CD4-positive, alpha-beta T cell (primary cell): ENCODE results near the gene SLC25A26. TPM values are rescaled to one million over a fixed set of nuclear protein-coding genes. Genes with fewer than 3 reads are reported as not detected.

Experiments
- ATAC-seq: fragments of 200-7000 bp; cut with Tn5 transposase; one replicate; pipeline ENCODE4 v1.10.0; 2022; ENCODE audit warnings: mild to moderate bottlenecking; ENCODE audit not compliant: poor library complexity
- CTCF ChIA-PET: fragments of 350-600 bp; sonication (Branson Sonifier 250); formaldehyde crosslinking; loops from one replicate; lab custom pipeline; 2021; ENCODE audit warnings: antibody characterized with exemption, inconsistent platforms; lab: Charles Lee
- POLR2A ChIA-PET: fragments of 350-600 bp; sonication (Branson Sonifier 250); formaldehyde crosslinking; loops from one replicate; lab custom pipeline; 2021; ENCODE audit warnings: antibody characterized with exemption, inconsistent platforms; lab: Charles Lee
- DNase-seq, 14 experiments: peaks; one replicate each; pipeline ENCODE4 v3.0.0-alpha.2; 2013 to 2020; ENCODE audit warnings: mixed read lengths in 2 of 14
- H3K27ac ChIP-seq, 2 donors: one replicate each; pipeline versions ENCODE4 v1.5.1 to v1.7.0; 2013; ENCODE audit warnings: low read length in 2 of 2, low read depth in 1 of 2, mild to moderate bottlenecking in 1 of 2
- H3K27me3 ChIP-seq, 2 experiments: 1 replicate in 1 of 2; 2 replicates in 1 of 2; pipeline versions ENCODE4 v1.6.1 to v1.7.0; 2013; ENCODE audit warnings: low read length in 2 of 2, control low read depth in 1 of 2, mild to moderate bottlenecking in 1 of 2, moderate library complexity in 1 of 2; ENCODE audit not compliant: insufficient read depth in 2 of 2, control insufficient read depth in 1 of 2
- H3K36me3 ChIP-seq: one replicate; pipeline ENCODE4 v1.6.1; 2013; ENCODE audit warnings: low read length, control low read depth; ENCODE audit not compliant: insufficient read depth
- H3K4me1 ChIP-seq: one replicate; pipeline ENCODE4 v1.6.1; 2013; ENCODE audit warnings: low read length, control low read depth; ENCODE audit not compliant: insufficient read depth
- H3K4me3 ChIP-seq: one replicate; pipeline ENCODE4 v1.5.1; 2013; ENCODE audit warnings: mild to moderate bottlenecking, low read length, moderate library complexity
- H3K9me3 ChIP-seq, 2 experiments: 1 replicate in 1 of 2; 2 replicates in 1 of 2; pipeline versions ENCODE4 v1.6.1 to v1.7.0; 2013; ENCODE audit warnings: low read length in 2 of 2, mild to moderate bottlenecking in 2 of 2, control low read depth in 1 of 2, moderate library complexity in 1 of 2; ENCODE audit not compliant: control insufficient read depth in 1 of 2, insufficient read depth in 1 of 2
- H3K27ac Mint-ChIP-seq: one replicate; pipeline ENCODE4 v1.8.0; 2020; ENCODE audit warnings: mixed read lengths
- H3K27me3 Mint-ChIP-seq: one replicate; pipeline ENCODE4 v1.8.0; 2021; ENCODE audit warnings: mixed read lengths
- H3K36me3 Mint-ChIP-seq: one replicate; pipeline ENCODE4 v1.8.0; 2021; ENCODE audit warnings: low read depth, mixed read lengths
- H3K4me1 Mint-ChIP-seq: one replicate; pipeline ENCODE4 v1.8.0; 2021; ENCODE audit warnings: low read depth, mixed read lengths
- H3K4me3 Mint-ChIP-seq: one replicate; pipeline ENCODE4 v1.8.0; 2020; ENCODE audit warnings: mild to moderate bottlenecking, mixed read lengths
- H3K9me3 Mint-ChIP-seq: one replicate; pipeline ENCODE4 v1.8.0; 2020; ENCODE audit warnings: mixed read lengths
- intact Hi-C, 2 experiments: fragments of 100-400 bp; cut with DNase I in 1 of 2; cut with micrococcal nuclease in 1 of 2; formaldehyde crosslinking; loops; one replicate each; pipeline versions ENCODE4 v1.15.1 to v1.9.0; 2023 to 2025; cut with DNase I, micrococcal nuclease
- total RNA-seq, 174 experiments: library from RNA in 2 of 174; stranded (reverse) in 2 of 174; gene quantifications; one replicate each; pipeline ENCODE4 v1.2.3 and lab custom pipeline; 2021 to 2026
- TF ChIP-seq, protein P1 (sequence below): fragments of 200-600 bp; IDR thresholded peaks from one replicate; pipeline ENCODE4 v1.8.0; 2022; ENCODE audit warnings: antibody characterized with exemption, mild to moderate bottlenecking

The SLC25A26 gene
- total RNA-seq, 2 experiments from 2014 or later, result 26.9 to 30.2 TPM

GRCh38 chr3:66406831-66407610, 186.2 kb downstream of the SLC25A26 start:
- no peak for DNase-seq
- no peak for ATAC-seq
- H3K4me1 Mint-ChIP-seq, result no peaks in the 10 kb centered on the region
- no peaks in the 10 kb centered on the region for H3K27me3 Mint-ChIP-seq
- Histone ChIP-seq H3K9me3 (no peaks in the 10 kb centered on the region), H3K27ac (no peak overlapping the region), H3K27me3 (no peaks in the 10 kb centered on the region), H3K36me3 (peaks cover 89% of the 10 kb centered on the region), H3K4me3 (no peak overlapping the region), H3K4me1 (peaks cover 3% of the 10 kb centered on the region)
- intact Hi-C loops, result loop anchor here (1.0 to 5.0 kb wide), 2 partner anchors 95 to 409 kb away; partner anchors contain the start of gene LRIG1 (in 2 of the 2)
- no peaks in the 10 kb centered on the region for H3K9me3 Mint-ChIP-seq
- TF ChIP-seq, protein P1, sequence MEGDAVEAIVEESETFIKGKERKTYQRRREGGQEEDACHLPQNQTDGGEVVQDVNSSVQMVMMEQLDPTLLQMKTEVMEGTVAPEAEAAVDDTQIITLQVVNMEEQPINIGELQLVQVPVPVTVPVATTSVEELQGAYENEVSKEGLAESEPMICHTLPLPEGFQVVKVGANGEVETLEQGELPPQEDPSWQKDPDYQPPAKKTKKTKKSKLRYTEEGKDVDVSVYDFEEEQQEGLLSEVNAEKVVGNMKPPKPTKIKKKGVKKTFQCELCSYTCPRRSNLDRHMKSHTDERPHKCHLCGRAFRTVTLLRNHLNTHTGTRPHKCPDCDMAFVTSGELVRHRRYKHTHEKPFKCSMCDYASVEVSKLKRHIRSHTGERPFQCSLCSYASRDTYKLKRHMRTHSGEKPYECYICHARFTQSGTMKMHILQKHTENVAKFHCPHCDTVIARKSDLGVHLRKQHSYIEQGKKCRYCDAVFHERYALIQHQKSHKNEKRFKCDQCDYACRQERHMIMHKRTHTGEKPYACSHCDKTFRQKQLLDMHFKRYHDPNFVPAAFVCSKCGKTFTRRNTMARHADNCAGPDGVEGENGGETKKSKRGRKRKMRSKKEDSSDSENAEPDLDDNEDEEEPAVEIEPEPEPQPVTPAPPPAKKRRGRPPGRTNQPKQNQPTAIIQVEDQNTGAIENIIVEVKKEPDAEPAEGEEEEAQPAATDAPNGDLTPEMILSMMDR, result no peak
- ChIA-PET POLR2A (no interaction called here), CTCF (interaction anchor here (1.0 to 1.7 kb wide), 5 partner anchors 21 to 84 kb away, joined by 3 to 6 read pairs (median 4); no protein-coding TSS in a partner anchor)
- no peak overlapping the region for H3K27ac Mint-ChIP-seq
- no peak overlapping the region for H3K4me3 Mint-ChIP-seq
- peaks cover 62% of the 10 kb centered on the region for H3K36me3 Mint-ChIP-seq

DNA sequence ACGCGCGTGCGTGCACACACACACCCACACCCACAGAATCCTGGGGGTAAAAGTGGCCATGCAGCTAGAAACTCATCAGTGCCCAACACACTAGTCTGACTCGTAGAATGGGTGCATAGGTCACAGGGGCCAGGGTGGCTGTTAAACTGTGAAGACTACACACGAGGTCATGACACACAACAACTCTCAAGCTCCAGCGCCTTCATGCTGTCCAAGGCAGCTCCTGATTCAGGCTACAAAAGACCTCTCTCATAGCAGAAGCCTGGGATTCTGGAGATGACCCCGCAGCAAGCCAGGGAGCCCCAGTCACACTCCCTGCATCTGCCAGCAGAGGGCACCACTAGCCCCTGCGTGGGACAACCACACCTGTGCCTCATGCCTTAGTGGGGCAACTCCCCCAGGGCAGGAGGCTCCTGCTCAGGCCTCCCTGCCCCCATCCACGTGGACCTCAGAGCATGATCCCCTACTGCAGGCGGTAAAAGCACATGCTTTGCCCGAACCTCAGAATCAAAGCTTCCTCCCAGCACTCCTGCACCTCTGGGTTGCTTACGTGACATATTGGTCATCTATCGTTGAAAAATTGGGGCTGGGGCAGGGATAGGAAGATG, 186.9 kb downstream of the SLC25A26 start:
- ChIA-PET CTCF (interaction anchor here (0.8 to 1.7 kb wide), 8 partner anchors 22 to 414 kb away, joined by 3 to 6 read pairs (median 4); no protein-coding TSS in a partner anchor), POLR2A (no interaction called here)
- Histone ChIP-seq H3K27ac (no peak overlapping the region), H3K4me1 (peaks cover 3% of the 10 kb centered on the region), H3K36me3 (peaks cover 89% of the 10 kb centered on the region), H3K9me3 (no peaks in the 10 kb centered on the region), H3K27me3 (no peaks in the 10 kb centered on the region), H3K4me3 (no peak overlapping the region)
- Mint-ChIP-seq H3K27me3 (no peaks in the 10 kb centered on the region), H3K36me3 (peaks cover 66% of the 10 kb centered on the region), H3K27ac (no peak overlapping the region), H3K4me3 (no peak overlapping the region), H3K4me1 (no peaks in the 10 kb centered on the region), H3K9me3 (no peaks in the 10 kb centered on the region)
- DNase-seq (peak; percentile 56 to 82 (median 74)), ATAC-seq (peak; percentile 86)
- intact Hi-C loops, result loop anchor here (1.0 to 5.0 kb wide), 2 partner anchors 95 to 409 kb away; partner anchors contain the start of gene LRIG1 (in 2 of the 2)
- TF ChIP-seq, protein P1, result peak; percentile 90

DNA sequence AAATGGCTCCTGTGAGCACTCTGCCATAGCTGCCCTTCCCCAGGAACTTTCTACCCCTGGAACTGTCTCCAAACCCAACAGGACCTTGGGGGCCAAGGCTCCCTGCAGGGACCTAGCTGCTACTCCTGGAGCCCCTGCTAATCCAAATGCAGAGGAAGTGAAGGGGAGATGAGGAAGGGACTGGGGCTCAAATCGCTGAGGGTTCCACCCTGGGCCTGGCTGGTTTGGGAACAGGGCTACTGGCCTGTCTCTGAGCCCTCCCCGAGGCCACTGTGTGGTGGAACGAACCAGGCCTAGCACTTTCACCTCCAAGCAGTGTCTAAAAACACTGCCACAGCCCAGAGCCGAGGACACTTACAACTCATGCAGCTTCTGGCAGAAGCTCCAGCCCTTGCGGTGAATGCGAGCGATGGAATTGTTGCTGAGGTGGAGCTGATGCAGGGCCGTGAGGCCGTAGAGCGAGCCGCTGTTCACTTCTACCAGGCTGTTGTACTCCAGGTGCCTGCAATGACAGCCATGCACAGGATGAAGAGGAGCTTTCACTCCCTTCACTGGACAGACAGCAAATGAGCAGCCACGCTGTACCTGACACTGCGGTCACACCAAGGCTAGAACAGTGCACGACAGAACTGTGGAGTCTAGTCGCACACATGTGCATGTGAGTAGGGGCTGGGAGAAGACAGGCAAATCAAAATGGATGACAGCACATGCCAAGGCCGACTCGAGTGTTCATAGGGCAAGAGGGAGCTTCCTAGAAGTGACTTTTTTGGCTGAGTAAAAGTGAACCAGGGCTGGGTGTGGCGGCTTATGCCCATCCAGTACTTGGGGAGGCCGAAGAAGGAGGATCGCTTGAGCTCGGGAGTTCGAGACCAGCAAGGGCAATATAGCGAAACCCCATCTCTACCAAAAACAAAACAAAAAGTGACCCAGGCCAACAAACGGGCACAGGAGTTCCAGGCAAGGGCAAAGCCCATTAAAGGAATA, 189.3 kb downstream of the SLC25A26 start:
- H3K9me3 Mint-ChIP-seq, result no peaks in the 10 kb centered on the region
- no peak overlapping the region for H3K27ac Mint-ChIP-seq
- H3K27me3 Mint-ChIP-seq, result no peaks in the 10 kb centered on the region
- H3K27me3 ChIP-seq, result no peaks in the 10 kb centered on the region
- H3K9me3 ChIP-seq, result no peaks in the 10 kb centered on the region
- ATAC-seq, result no peak
- no peak overlapping the region for H3K27ac ChIP-seq
- peaks cover 3% of the 10 kb centered on the region for H3K4me1 ChIP-seq
- H3K36me3 Mint-ChIP-seq, result peaks cover 61% of the 10 kb centered on the region
- no peaks in the 10 kb centered on the region for H3K4me1 Mint-ChIP-seq
- H3K4me3 ChIP-seq, result no peak overlapping the region
- ChIA-PET POLR2A (no interaction called here), CTCF (interaction anchor here (1.4 kb wide), 1 partner anchor 156 kb away, joined by 4 read pairs; no protein-coding TSS in a partner anchor)
- intact Hi-C loops, result loop anchor here (5.0 kb wide), 1 partner anchor 92 kb away; the partner anchor contains the start of gene LRIG1 (in 2 of the 2)
- H3K36me3 ChIP-seq, result peaks cover 87% of the 10 kb centered on the region
- H3K4me3 Mint-ChIP-seq, result no peak overlapping the region
- TF ChIP-seq, protein P1, result no peak
- no peak for DNase-seq
